Progenitor cell of endocrine pancreas (in vitro differentiated cells): Measurements from ENCODE around the gene MACF1. TPM values are rescaled to one million over a fixed set of nuclear protein-coding genes. Genes with fewer than 3 reads are reported as not detected.

Experiments
- DNase-seq: peaks from one replicate; pipeline ENCODE4 v3.0.0; 2021; ENCODE audit warnings: low spot score; ENCODE audit not compliant: unreplicated experiment
- H3K27ac Mint-ChIP-seq: 2 replicates; pipeline ENCODE4 v1.8.0; 2021; ENCODE audit warnings: mild to moderate bottlenecking, moderate library complexity, mixed read lengths
- H3K27me3 Mint-ChIP-seq: 2 replicates; pipeline ENCODE4 v1.8.0; 2021; ENCODE audit warnings: mixed read lengths
- H3K36me3 Mint-ChIP-seq: 2 replicates; pipeline ENCODE4 v1.8.0; 2022; ENCODE audit warnings: mixed read lengths; ENCODE audit not compliant: insufficient read depth
- H3K4me1 Mint-ChIP-seq: 2 replicates; pipeline ENCODE4 v1.8.0; 2021; ENCODE audit warnings: low read depth, mixed read lengths
- H3K4me3 Mint-ChIP-seq: 2 replicates; pipeline ENCODE4 v1.8.0; 2021; ENCODE audit warnings: low read depth, mild to moderate bottlenecking, moderate library complexity, mixed read lengths
- H3K9me3 Mint-ChIP-seq: 2 replicates; pipeline ENCODE4 v1.8.0; 2021; ENCODE audit warnings: low read depth, mixed read lengths
- total RNA-seq: library from RNA; stranded (reverse); gene quantifications from 2 replicates; pipeline ENCODE4 v1.2.1, GENCODE V29; 2021
- TF ChIP-seq, protein P1 (sequence below): fragments of 200-600 bp; sonication (generic); IDR thresholded peaks from one replicate; pipeline ENCODE4 v1.5.0; 2021; ENCODE audit warnings: antibody characterized with exemption, mild to moderate bottlenecking; ENCODE audit not compliant: unreplicated experiment

MACF1 gene
- total RNA-seq, 1 donor from 2014 or later, result 241 TPM

DNA sequence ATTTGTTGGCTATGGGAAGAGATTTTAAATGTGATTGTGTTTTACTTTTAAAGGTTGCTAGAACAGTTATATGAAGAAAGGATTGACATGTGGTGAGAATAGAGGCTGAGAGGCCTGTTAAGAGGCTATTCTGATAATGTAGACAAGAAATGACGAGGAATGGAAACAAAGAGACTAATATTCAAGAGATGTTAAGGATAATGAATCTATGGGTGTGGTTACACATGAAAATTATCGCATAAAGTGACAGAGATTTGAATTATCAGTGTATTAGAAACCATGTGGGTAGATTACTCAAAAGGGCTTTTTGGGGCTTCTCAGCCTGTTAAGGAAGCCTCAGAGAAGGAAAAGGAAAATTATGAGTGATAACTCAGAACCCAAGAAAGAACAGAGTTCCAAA, 120.4 kb downstream of the MACF1 start:
- TF ChIP-seq, protein P1, sequence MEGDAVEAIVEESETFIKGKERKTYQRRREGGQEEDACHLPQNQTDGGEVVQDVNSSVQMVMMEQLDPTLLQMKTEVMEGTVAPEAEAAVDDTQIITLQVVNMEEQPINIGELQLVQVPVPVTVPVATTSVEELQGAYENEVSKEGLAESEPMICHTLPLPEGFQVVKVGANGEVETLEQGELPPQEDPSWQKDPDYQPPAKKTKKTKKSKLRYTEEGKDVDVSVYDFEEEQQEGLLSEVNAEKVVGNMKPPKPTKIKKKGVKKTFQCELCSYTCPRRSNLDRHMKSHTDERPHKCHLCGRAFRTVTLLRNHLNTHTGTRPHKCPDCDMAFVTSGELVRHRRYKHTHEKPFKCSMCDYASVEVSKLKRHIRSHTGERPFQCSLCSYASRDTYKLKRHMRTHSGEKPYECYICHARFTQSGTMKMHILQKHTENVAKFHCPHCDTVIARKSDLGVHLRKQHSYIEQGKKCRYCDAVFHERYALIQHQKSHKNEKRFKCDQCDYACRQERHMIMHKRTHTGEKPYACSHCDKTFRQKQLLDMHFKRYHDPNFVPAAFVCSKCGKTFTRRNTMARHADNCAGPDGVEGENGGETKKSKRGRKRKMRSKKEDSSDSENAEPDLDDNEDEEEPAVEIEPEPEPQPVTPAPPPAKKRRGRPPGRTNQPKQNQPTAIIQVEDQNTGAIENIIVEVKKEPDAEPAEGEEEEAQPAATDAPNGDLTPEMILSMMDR, result no peak
- peaks cover 15% of the 10 kb centered on the region for H3K36me3 Mint-ChIP-seq
- no peaks in the 10 kb centered on the region for H3K4me1 Mint-ChIP-seq
- H3K9me3 Mint-ChIP-seq, result no peaks in the 10 kb centered on the region
- no peaks in the 10 kb centered on the region for H3K27me3 Mint-ChIP-seq
- H3K27ac Mint-ChIP-seq, result no peak overlapping the region
- no peak for DNase-seq
- no peak overlapping the region for H3K4me3 Mint-ChIP-seq

DNA sequence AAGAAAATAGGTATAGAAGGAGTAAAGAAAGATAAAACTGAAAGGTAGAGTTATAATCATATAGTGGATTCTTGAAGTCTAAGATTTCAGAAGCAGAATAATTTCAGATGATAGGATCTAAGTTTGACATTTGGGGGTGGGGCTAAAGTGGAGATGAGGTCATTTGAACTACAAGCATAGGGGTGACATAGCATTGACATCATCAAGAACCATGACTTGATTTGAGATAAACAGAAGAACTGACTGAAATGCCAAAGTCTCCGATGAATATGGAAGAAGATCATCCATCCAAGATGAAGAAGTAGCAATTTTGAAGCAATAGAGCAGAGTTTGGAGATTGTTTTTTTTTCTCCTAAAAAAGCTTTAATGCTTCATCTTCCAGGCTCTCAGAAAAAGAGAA, 122.3 kb downstream of the MACF1 start:
- peaks cover 9% of the 10 kb centered on the region for H3K36me3 Mint-ChIP-seq
- no peaks in the 10 kb centered on the region for H3K4me1 Mint-ChIP-seq
- H3K4me3 Mint-ChIP-seq, result no peak overlapping the region
- H3K9me3 Mint-ChIP-seq, result no peaks in the 10 kb centered on the region
- H3K27ac Mint-ChIP-seq, result no peak overlapping the region
- TF ChIP-seq, protein P1, result no peak
- H3K27me3 Mint-ChIP-seq, result no peaks in the 10 kb centered on the region
- DNase-seq, result no peak

DNA sequence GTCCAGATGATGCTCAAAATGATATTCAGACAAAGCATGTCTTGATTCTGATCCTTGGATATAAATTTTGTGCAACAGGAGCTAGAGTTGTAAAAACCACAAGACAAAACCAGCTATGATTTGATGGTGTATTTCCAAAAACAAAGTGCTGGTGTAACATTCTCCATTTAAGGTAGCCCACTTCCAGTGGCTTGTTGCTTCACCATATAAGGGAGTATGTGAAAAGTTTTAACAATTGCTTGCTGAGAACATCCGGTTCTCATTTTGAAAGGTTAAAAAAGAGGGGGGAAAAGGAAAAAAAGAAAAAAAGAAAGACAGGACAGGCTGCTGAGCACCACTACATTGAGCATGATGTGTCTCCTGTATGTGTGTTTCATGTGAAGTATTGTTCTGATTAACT, 123.6 kb downstream of the MACF1 start:
- DNase-seq, result no peak
- Mint-ChIP-seq H3K27me3 (no peaks in the 10 kb centered on the region), H3K4me3 (no peak overlapping the region), H3K4me1 (no peaks in the 10 kb centered on the region), H3K27ac (no peak overlapping the region), H3K9me3 (no peaks in the 10 kb centered on the region), H3K36me3 (peaks cover 4% of the 10 kb centered on the region)
- TF ChIP-seq, protein P1, result no peak

DNA sequence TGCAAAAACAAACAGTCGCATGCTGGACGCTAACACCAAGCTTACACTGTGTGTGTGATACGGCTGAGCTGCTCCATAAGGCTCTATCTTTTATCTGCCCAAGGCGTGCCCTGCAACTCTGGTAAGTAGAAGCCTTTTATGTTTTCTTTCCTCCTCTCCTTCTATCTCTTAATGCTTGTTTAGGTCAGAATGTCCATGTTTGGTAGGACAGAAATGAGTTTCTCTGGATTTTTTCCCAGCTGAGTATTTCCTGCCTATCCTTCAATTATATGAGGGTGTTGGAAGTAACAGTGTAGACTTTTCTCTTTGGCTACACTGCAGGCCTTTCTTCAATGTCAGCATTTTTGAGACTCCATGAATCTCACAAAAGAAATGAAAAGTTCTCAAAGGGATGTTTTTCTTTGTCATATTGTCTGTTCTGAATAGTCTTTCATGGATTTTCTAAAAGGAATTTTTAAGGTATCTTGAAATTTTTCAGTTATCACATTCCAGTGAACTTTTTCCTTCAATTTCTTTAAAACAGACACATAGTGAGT, 124.2 kb downstream of the MACF1 start:
- TF ChIP-seq, protein P1, result no peak
- Mint-ChIP-seq H3K4me1 (no peaks in the 10 kb centered on the region), H3K4me3 (no peak overlapping the region), H3K27ac (no peak overlapping the region), H3K27me3 (no peaks in the 10 kb centered on the region), H3K36me3 (peaks cover 4% of the 10 kb centered on the region), H3K9me3 (no peaks in the 10 kb centered on the region)
- DNase-seq, result no peak

DNA sequence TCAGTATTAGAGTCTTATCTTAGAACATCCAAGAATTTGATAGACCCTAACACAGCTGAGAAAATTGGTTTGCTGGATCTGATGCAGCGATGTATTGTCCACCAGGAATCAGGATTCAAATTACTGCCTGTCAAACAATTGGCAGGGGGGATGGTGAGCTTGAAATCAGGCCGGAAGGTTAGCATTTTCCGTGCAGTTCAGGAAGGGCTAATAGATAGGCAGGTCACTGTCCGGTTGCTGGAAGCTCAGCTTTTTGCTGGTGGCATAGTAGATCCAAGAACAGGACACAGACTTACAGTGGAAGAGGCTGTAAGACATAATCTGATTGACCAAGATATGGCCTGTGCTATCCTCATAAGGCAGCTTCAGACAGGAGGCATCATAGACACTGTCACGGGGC, 127.2 kb downstream of the MACF1 start:
- Mint-ChIP-seq H3K36me3 (peaks cover 6% of the 10 kb centered on the region), H3K27me3 (no peaks in the 10 kb centered on the region), H3K27ac (no peak overlapping the region), H3K4me1 (no peaks in the 10 kb centered on the region), H3K9me3 (no peaks in the 10 kb centered on the region), H3K4me3 (no peak overlapping the region)
- TF ChIP-seq, protein P1, result no peak
- no peak for DNase-seq
